Measurements from ENCODE around the gene BCAS2.

The BCAS2 gene

GRCh38 chr1:114552106-114552639, 29.2 kb downstream of the BCAS2 start:
- H3K27ac ChIP-seq (ENCODE audit: low read depth, low read length), result no peak overlapping the region
- no peaks in the 10 kb centered on the region for H3K9me3 ChIP-seq (ENCODE audit: control insufficient read depth, insufficient read depth, low read length)
- no peak overlapping the region for H3K4me2 ChIP-seq (ENCODE audit: low read length)
- no peaks in the 10 kb centered on the region for H3K36me3 ChIP-seq (ENCODE audit: control insufficient read depth, low read length)
- H3K79me2 ChIP-seq (ENCODE audit: control insufficient read depth, low read length), result no peaks in the 10 kb centered on the region
- H3K4me3 ChIP-seq (ENCODE audit: low read length), result no peak overlapping the region
- TF ChIP-seq EZH2phosphoT487 (IDR thresholded peaks at IDR 0.05; ENCODE audit: borderline replicate concordance, low read length) (no peak), CTCF (IDR thresholded peaks at IDR 0.05; ENCODE audit: low read depth, low read length, poor library complexity, severe bottlenecking) (no peak)
- no peaks in the 10 kb centered on the region for H3K27me3 ChIP-seq (ENCODE audit: control insufficient read depth, low read length)
- no peaks in the 10 kb centered on the region for H3K9me2 ChIP-seq (replicated peaks; ENCODE audit: control insufficient read depth, low read length)
- no peaks in the 10 kb centered on the region for H3K4me1 ChIP-seq (ENCODE audit: control insufficient read depth, low read length)
- no peaks in the 10 kb centered on the region for H3F3A ChIP-seq (ENCODE audit: control insufficient read depth, insufficient read depth)
- H4K20me1 ChIP-seq (ENCODE audit: control insufficient read depth, insufficient read depth, low read depth, low read length), result no peaks in the 10 kb centered on the region

GRCh38 chr1:114551400-114551799, 30.0 kb downstream of the BCAS2 start:
- TF ChIP-seq EZH2phosphoT487 (IDR thresholded peaks at IDR 0.05; ENCODE audit: borderline replicate concordance, low read length), result no peak
- no peak for TF ChIP-seq CTCF (IDR thresholded peaks at IDR 0.05; ENCODE audit: low read depth, low read length, poor library complexity, severe bottlenecking)
- Histone ChIP-seq H3K9me3 (ENCODE audit: control insufficient read depth, insufficient read depth, low read length) (no peaks in the 10 kb centered on the region), H3K36me3 (ENCODE audit: control insufficient read depth, low read length) (no peaks in the 10 kb centered on the region)

GRCh38 chr1:114550336-114550735, 31.1 kb downstream of the BCAS2 start:
- no peaks in the 10 kb centered on the region for H3K27me3 ChIP-seq (ENCODE audit: control insufficient read depth, low read length)
- H3K79me2 ChIP-seq (ENCODE audit: control insufficient read depth, low read length), result no peaks in the 10 kb centered on the region
- H3K27ac ChIP-seq (ENCODE audit: low read depth, low read length), result no peak overlapping the region
- no peaks in the 10 kb centered on the region for H3K9me3 ChIP-seq (ENCODE audit: control insufficient read depth, insufficient read depth, low read length)
- no peaks in the 10 kb centered on the region for H3K9me2 ChIP-seq (replicated peaks; ENCODE audit: control insufficient read depth, low read length)
- H4K20me1 ChIP-seq (ENCODE audit: control insufficient read depth, insufficient read depth, low read depth, low read length), result no peaks in the 10 kb centered on the region
- no peak overlapping the region for H3K4me2 ChIP-seq (ENCODE audit: low read length)
- H3K4me1 ChIP-seq (ENCODE audit: control insufficient read depth, low read length), result no peaks in the 10 kb centered on the region
- H3F3A ChIP-seq (ENCODE audit: control insufficient read depth, insufficient read depth), result no peaks in the 10 kb centered on the region
- H3K36me3 ChIP-seq (ENCODE audit: control insufficient read depth, low read length), result no peaks in the 10 kb centered on the region
- no peak overlapping the region for H3K4me3 ChIP-seq (ENCODE audit: low read length)
- TF ChIP-seq EZH2phosphoT487 (IDR thresholded peaks at IDR 0.05; ENCODE audit: borderline replicate concordance, low read length) (no peak), CTCF (IDR thresholded peaks at IDR 0.05; ENCODE audit: low read depth, low read length, poor library complexity, severe bottlenecking) (no peak)

More at GRCh38 chr1:114551400-114551799, 30.0 kb downstream of the BCAS2 start:
- H3K79me2 ChIP-seq (ENCODE audit: control insufficient read depth, low read length), result no peaks in the 10 kb centered on the region
- no peaks in the 10 kb centered on the region for H3K9me2 ChIP-seq (replicated peaks; ENCODE audit: control insufficient read depth, low read length)
- no peaks in the 10 kb centered on the region for H3K4me1 ChIP-seq (ENCODE audit: control insufficient read depth, low read length)
- no peak overlapping the region for H3K4me2 ChIP-seq (ENCODE audit: low read length)
- no peak overlapping the region for H3K4me3 ChIP-seq (ENCODE audit: low read length)
- H4K20me1 ChIP-seq (ENCODE audit: control insufficient read depth, insufficient read depth, low read depth, low read length), result no peaks in the 10 kb centered on the region
- no peaks in the 10 kb centered on the region for H3F3A ChIP-seq (ENCODE audit: control insufficient read depth, insufficient read depth)
- H3K27ac ChIP-seq (ENCODE audit: low read depth, low read length), result no peak overlapping the region
- H3K27me3 ChIP-seq (ENCODE audit: control insufficient read depth, low read length), result no peaks in the 10 kb centered on the region

Measured in DOHH2 (cell line).